ENCODE results near the gene EPX.
"Not testable (repeated sequence)": the region's sequence is repeated elsewhere in the genome, so short reads cannot be mapped to it uniquely, and the experiment has no call there.

The EPX gene, protein sequence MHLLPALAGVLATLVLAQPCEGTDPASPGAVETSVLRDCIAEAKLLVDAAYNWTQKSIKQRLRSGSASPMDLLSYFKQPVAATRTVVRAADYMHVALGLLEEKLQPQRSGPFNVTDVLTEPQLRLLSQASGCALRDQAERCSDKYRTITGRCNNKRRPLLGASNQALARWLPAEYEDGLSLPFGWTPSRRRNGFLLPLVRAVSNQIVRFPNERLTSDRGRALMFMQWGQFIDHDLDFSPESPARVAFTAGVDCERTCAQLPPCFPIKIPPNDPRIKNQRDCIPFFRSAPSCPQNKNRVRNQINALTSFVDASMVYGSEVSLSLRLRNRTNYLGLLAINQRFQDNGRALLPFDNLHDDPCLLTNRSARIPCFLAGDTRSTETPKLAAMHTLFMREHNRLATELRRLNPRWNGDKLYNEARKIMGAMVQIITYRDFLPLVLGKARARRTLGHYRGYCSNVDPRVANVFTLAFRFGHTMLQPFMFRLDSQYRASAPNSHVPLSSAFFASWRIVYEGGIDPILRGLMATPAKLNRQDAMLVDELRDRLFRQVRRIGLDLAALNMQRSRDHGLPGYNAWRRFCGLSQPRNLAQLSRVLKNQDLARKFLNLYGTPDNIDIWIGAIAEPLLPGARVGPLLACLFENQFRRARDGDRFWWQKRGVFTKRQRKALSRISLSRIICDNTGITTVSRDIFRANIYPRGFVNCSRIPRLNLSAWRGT

DNA sequence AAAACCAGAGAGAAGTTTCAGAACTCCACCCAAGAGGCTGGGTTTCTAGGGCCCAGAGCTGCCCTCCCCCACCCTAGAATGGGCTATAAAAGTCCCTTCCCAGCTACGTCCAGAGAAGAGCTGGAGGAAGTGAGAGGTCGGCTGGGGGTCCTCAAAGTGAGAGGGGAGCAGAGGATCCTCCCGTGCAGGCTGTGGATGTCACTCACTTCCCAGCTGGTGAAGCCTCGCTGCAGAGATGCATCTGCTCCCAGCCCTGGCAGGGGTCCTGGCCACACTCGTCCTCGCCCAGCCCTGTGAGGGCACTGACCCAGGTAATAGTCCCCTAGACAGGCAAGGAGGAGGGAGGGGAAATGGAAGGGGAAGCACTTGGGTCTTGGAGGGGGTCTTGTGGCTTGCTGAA, at the start of gene EPX:
TSS of gene EPX (plus strand) at position 115 of the 400 bp plus-strand sequence. CDS start at position 236, 121 bp downstream.
- DNase-seq = no peak

GRCh38 chr17:58143335-58143734, 49.2 kb upstream of the EPX start:
- not testable (repeated sequence) for DNase-seq

- DNase-seq = no peak
These were observed 47.7 kb upstream of the EPX start for GRCh38 chr17:58144801-58145200.

- no peak for DNase-seq
These were observed 44.5 kb upstream of the EPX start, which contains the start of gene OR4D1 for GRCh38 chr17:58147930-58148434. Gene OR4D1, plus strand, starts transcription at chr17:58148384. Its CDS starts 6,770 bp downstream, at chr17:58155154.

GRCh38 chr17:58148609-58149008, 43.9 kb upstream of the EPX start:
- DNase-seq = no peak

DNA sequence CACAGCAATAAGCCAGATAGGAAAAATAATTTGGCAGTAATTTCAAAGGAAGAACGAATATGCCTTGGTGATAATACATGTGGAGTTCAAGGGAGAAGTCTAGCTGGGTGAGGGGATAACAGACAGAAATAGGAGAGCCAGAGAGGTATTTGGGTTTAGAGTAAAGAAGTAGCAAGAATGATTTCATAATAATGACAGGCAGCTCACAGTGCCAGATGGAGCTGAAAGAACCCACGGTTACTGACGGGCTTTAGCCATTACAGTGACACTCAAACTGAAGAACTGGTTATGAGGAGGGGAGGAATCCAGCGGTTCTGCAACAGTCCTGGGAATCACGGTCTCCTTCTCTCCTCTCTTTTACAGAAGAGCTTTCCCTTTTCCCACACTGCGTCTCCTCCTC, 42.1 kb upstream of the EPX start:
- DNase-seq = no peak

GRCh38 chr17:58153046-58153445, 39.5 kb upstream of the EPX start:
- no peak for DNase-seq

DNA sequence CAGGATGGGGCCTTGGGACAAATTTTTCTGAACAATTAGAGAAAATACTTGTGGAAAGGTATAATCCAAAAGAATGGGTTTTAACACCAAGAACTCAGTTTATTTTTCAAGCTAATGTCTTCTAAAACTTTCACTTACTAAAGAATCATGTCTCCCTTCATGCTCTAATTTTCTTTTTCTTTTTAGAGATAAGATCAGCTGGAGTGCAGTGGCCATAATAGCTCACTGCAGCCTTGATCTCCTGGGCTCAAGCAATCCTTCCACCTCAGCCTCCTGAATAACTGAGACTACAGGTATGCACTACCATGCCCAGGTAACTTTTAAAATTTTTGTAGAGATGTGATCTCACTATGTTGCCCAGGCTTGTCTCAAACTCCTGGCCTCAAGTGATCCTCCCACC, 38.9 kb upstream of the EPX start:
- DNase-seq = no peak

DNA sequence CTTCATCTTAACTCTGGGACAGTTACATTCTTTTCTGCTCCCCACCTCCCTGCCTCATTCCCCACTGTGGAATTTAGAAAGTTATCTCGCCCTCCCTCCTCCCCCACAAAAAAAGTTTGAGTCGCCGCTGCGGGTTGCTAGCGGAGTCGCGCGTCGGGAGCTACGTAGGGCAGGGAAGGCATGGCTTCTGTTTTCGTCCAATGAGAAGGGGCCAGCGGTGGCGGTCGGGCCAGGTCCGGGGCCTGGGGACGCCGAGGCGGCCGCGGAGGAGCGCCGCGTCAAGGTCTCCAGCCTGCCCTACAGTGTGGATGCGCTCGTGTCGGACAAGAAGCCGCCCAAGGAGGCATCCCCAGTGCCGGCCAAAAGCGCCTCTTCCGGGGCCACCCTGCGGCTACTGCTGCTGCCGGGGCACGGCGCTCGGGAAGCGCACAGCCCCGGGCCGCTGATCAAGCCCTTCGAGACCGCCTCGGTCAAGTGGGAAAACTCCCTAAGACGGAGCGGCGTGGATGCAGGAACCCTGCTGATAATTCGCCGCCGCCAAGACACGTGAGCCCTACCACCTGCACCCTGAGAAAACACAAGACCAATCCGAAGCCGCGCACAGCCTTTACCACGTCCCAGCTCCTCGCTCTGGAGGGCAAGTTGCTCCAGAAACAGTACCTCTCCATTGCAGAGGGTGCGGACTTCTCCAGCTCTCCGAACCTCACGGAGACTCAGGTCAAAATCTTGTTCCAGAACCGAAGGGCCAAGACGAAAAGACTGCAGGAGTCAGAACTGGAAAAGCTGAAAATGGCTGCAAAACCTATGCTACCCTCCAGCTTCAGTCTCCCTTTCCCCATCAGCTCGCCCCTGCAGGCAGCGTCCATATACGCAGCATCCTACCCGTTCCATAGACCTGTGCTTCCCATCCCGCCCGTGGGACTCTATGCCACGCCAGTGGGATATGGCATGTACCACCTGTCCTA, 35.4 kb upstream of the EPX start:
- peak; percentile 67 for DNase-seq

DNA sequence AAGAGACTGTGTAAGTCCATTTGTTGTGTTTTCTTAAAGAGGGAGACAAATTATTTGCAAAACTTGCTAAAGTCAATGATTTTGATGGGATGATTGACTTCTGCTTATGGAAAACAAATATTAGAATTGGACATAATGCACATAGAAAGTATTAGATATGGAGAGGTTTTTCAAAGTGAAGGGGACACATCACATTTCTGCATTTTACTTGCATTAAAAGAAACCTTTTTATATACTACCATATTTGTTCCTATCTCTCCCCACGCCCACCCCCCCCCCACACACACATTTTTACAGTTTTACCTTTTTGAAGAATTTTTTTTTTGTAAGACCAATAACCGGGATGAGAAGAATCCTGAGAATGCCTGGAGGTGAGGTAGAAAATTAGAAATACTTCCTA, 34.3 kb upstream of the EPX start:
- no peak for DNase-seq

- no peak for DNase-seq
These were observed 31.0 kb upstream of the EPX start for GRCh38 chr17:58161566-58161965.

- no peak for DNase-seq
These were observed 26.5 kb upstream of the EPX start for GRCh38 chr17:58165981-58166380.

- no peak for DNase-seq
These were observed 25.8 kb upstream of the EPX start, which contains the start of gene OR4D2 for GRCh38 chr17:58166682-58167081. Gene OR4D2, plus strand, starts transcription at chr17:58166982. Its CDS starts 2,674 bp downstream, at chr17:58169656.

DNA sequence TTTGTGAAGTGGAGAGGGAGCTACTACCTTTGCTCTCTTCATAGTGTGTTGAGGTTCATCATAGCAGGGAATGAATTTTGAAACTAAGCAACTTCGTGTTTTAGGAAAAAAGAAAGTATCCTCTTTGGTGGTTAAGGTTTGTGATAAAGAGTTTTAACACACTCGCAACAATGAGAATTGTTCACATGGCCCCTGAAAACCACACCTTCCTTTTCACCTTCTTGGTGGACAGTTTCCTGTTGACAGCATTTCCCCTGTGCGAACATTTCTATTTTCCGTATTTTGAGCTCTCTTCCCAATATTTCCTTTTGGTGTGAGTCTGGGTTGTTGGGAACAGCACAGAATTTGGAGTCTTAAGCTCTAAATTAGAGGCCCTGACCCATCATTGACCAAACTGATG, 21.9 kb upstream of the EPX start:
- DNase-seq = no peak

DNA sequence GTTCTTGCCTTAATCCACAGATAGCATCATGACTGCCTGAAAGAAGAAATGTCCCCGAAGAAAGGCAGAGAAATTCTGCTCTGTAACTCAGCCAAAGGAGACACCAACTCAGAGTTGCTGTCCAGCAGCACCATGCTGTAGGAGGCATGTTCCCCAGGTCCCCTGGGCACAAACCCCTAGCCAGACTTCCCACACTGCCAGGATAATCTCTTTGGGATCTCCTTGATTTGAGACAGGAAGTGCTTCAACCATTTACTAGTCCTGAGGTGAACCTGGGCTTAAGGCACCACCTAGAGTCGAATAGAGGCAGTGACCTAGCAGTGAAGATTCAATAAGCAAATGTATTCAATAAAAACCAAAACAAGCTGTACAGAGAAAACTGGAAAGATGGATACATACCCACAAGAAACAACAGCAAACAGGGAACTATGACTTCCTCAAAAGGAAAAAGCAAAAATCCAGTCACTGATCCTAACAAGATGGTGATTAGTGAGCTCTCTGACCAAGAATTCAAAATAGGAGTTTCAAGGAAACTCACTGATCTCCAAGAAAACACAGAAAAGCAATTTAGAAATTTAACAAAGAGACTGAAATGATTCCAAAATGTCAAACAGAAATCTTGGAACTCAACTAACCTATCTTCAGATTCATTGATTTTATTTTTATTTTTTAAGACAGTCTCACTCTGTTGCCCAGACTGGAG, 20.0 kb upstream of the EPX start:
- peak; percentile 10 for DNase-seq

GRCh38 chr17:58174871-58175270, 17.7 kb upstream of the EPX start:
- DNase-seq = no peak

GRCh38 chr17:58176200-58176599, 16.3 kb upstream of the EPX start:
- DNase-seq = no peak

- no peak for DNase-seq
These were observed 10.7 kb upstream of the EPX start for GRCh38 chr17:58181796-58182195.

GRCh38 chr17:58183514-58183913, 9.0 kb upstream of the EPX start:
- DNase-seq = no peak

GRCh38 chr17:58184308-58184985, 8.1 kb upstream of the EPX start:
- DNase-seq = no peak

DNA sequence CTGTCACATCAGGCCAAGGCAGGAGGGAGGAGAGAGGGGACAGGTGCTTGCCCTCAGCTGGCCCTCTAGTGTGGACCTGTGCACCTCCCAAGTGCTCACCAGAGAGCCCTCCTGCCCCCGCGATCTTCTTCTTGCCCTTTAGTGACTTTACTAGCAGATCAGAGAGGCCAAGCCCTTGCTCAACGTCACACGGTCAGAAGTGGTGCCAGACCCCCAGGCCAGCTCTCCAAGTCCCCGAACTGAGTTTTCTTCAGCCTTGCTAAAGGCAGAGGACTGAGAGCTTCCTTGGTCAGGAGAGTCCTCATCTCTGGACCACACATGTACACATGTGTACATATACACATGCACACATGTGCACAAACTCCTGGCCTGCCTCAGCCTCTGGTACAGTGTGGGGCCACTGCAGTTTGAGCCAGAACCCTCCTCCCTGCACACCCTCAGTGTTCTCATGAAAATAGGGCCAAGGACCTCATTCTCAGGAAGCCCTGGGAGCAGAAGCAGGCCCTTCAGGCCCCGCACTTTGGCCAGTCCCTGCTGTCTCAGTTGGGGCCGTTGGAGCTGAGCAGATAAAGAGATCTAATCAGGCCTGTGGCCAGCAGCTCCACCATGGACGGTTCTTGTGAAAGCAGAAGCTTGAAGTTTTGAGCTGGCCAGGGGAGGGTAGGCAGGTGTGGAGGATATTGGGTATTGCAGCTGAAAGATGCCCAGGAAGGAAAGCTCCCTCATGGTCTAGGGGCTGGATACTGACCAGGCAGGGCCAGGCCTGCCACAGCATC, 7.4 kb upstream of the EPX start:
- no peak for DNase-seq

All from eye (tissue), 1 donor.